BJ (cell line): ENCODE data around the gene NMRK2. TPM values are rescaled to one million over a fixed set of nuclear protein-coding genes. Genes with fewer than 3 reads are reported as not detected.
"Not testable (repeated sequence)": the region's sequence is repeated elsewhere in the genome, so short reads cannot be mapped to it uniquely, and the experiment has no call there.

Experiments
- CTCF ChIA-PET: fragments of 350-600 bp; formaldehyde crosslinking; extraction: SDS; loops from one replicate; lab custom pipeline; 2021; ENCODE audit warnings: antibody characterized with exemption, inconsistent platforms; lab: Yijun Ruan, JAX
- POLR2A ChIA-PET: fragments of 300-600 bp; sonication (Branson Sonifier 250); formaldehyde crosslinking; extraction: SDS; loops from one replicate; lab custom pipeline; 2021; ENCODE audit warnings: antibody characterized with exemption; lab: Charles Lee
- DNase-seq: peaks from one replicate; pipeline ENCODE4 v3.0.0-alpha.2; 2011; ENCODE audit warnings: low read depth
- H3K27me3 ChIP-seq: 2 replicates; pipeline ENCODE4 v1.6.0; 2011; ENCODE audit warnings: low read length; ENCODE audit not compliant: control insufficient read depth, insufficient read depth
- H3K36me3 ChIP-seq: 2 replicates; pipeline ENCODE4 v1.5.1; 2011; ENCODE audit warnings: low read length; ENCODE audit not compliant: control insufficient read depth, insufficient read depth
- H3K4me3 ChIP-seq: 2 replicates; pipeline ENCODE4 v1.5.1; 2011; ENCODE audit warnings: low read depth, mild to moderate bottlenecking, control low read depth, low read length
- CTCF ChIP-seq: IDR thresholded peaks from 2 replicates; pipeline ENCODE4 v1.5.1; 2011; ENCODE audit warnings: low read depth, mild to moderate bottlenecking, control low read depth, inconsistent platforms, low read length, moderate library complexity; ENCODE audit not compliant: insufficient read depth
- polyA minus RNA-seq: library from RNA; depleted of rRNA, polyadenylated mRNA; stranded (reverse); fragments of >200 nt; gene quantifications from 2 replicates; pipeline ENCODE4 v1.2.3, GENCODE V29; 2011; rRNA and poly(A)+ RNA removed
- polyA plus RNA-seq: library from polyadenylated mRNA; depleted of rRNA; stranded (reverse); fragments of >200 nt; gene quantifications from 2 replicates; pipeline ENCODE4 v1.2.3, GENCODE V29; 2011; rRNA removed

The NMRK2 gene
- polyA plus RNA-seq: not detected in 2 replicates
- polyA minus RNA-seq: not detected in 2 replicates

- ChIA-PET CTCF (no interaction called here), POLR2A (no interaction called here)
- no peak for TF ChIP-seq CTCF
- no peak for DNase-seq
- Histone ChIP-seq H3K27me3 (peaks cover 9% of the 10 kb centered on the region), H3K4me3 (no peak within 1 kb of the TSS), H3K36me3 (no peaks in the 10 kb centered on the region)
Measured at GRCh38 chr19:3932931-3933810, at the start of gene NMRK2. Gene NMRK2, plus strand, starts transcription at chr19:3933069. Its CDS starts 603 bp downstream, at chr19:3933672.

- ChIA-PET POLR2A (no interaction called here), CTCF (interaction anchor here (0.6 to 1.5 kb wide), 3 partner anchors 14 to 69 kb away, joined by 3 read pairs; no protein-coding TSS in a partner anchor)
- H3K4me3 ChIP-seq: no peak overlapping the region
- H3K36me3 ChIP-seq: no peaks in the 10 kb centered on the region
- DNase-seq: no peak
- no peak for TF ChIP-seq CTCF
- H3K27me3 ChIP-seq: no peaks in the 10 kb centered on the region
Measured at GRCh38 chr19:3890591-3890990, 42.3 kb upstream of the NMRK2 start.

- POLR2A ChIA-PET: no interaction called here
- CTCF ChIA-PET: no interaction called here
- no peak for TF ChIP-seq CTCF
- no peak for DNase-seq
- Histone ChIP-seq H3K27me3 (no peaks in the 10 kb centered on the region), H3K4me3 (no peak overlapping the region), H3K36me3 (no peaks in the 10 kb centered on the region)
Measured at GRCh38 chr19:3893509-3894179, 39.2 kb upstream of the NMRK2 start.

GRCh38 chr19:3894959-3895358 is 37.9 kb upstream of the NMRK2 start:
- POLR2A ChIA-PET, DNase-seq, H3K27me3 ChIP-seq, CTCF ChIA-PET, H3K4me3 ChIP-seq, H3K36me3 ChIP-seq: not testable (repeated sequence)

- CTCF ChIA-PET: no interaction called here
- Histone ChIP-seq H3K36me3 (no peaks in the 10 kb centered on the region), H3K4me3 (no peak overlapping the region), H3K27me3 (no peaks in the 10 kb centered on the region)
- POLR2A ChIA-PET: no interaction called here
- no peak for DNase-seq
- TF ChIP-seq CTCF: no peak
Measured at GRCh38 chr19:3895788-3896187, 37.1 kb upstream of the NMRK2 start.
